OCI-LY7 (cell line): ENCODE data around the gene TREML4.

Source experiments
- EZH2phosphoT487 ChIP-seq: fragments of 200-600 bp; sonication (generic); IDR thresholded peaks from 2 replicates; pipeline ENCODE4 v1.6.1; 2018; ENCODE audit warnings: low read depth, borderline replicate concordance, mild to moderate bottlenecking, mixed run types, antibody characterized with exemption, low read length, moderate library complexity, mixed read lengths
- TF ChIP-seq, protein P1 (sequence below): fragments of 200-600 bp; sonication (generic); conservative IDR thresholded peaks from 2 replicates; pipeline ENCODE4 v1.5.1; 2014; ENCODE audit warnings: mild to moderate bottlenecking, antibody characterized with exemption, low read length, moderate library complexity, mixed read lengths

DNA sequence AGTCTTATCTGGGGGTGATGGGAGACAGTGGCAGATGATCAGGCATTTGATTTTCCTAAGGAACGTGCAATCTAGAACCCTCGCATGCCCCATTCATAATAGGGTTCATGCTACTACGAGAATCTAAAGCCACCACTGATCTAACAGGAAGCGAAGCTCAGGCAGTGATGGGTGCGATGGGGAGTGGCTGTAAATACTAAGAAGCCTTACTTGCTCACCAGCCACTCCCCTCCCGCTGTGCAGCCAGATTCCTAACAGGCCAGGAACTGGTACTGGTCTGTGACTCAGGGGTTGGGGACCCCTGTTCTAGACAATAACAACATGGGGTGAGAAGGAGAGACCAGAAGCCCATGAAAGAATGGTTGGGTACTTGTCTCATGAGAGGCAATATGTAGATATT, 4.5 kb downstream of the TREML4 start:
- TF ChIP-seq, protein P1, sequence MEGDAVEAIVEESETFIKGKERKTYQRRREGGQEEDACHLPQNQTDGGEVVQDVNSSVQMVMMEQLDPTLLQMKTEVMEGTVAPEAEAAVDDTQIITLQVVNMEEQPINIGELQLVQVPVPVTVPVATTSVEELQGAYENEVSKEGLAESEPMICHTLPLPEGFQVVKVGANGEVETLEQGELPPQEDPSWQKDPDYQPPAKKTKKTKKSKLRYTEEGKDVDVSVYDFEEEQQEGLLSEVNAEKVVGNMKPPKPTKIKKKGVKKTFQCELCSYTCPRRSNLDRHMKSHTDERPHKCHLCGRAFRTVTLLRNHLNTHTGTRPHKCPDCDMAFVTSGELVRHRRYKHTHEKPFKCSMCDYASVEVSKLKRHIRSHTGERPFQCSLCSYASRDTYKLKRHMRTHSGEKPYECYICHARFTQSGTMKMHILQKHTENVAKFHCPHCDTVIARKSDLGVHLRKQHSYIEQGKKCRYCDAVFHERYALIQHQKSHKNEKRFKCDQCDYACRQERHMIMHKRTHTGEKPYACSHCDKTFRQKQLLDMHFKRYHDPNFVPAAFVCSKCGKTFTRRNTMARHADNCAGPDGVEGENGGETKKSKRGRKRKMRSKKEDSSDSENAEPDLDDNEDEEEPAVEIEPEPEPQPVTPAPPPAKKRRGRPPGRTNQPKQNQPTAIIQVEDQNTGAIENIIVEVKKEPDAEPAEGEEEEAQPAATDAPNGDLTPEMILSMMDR: no peak
- TF ChIP-seq EZH2phosphoT487: no peak
